Stomach (tissue), 19 donors: ENCODE measurements around the gene RHCG. TPM values are rescaled to one million over a fixed set of nuclear protein-coding genes. Genes with fewer than 3 reads are reported as not detected.

Source experiments
- DNase-seq, 2 donors: peaks; one replicate each; pipeline versions ENCODE4 v3.0.0 to v3.0.0-alpha.2; 2013 to 2019
- H3K27ac ChIP-seq, 5 donors: fragments of 200-600 bp in 4 of 5; sonication (generic) in 4 of 5; one replicate each; pipeline ENCODE4 v1.5.1; 2013 to 2019; ENCODE audit warnings: mild to moderate bottlenecking in 1 of 5, moderate library complexity in 1 of 5
- H3K27me3 ChIP-seq, 3 donors: fragments of 200-600 bp; sonication (generic); one replicate each; pipeline ENCODE4 v1.5.1; 2017 to 2019; ENCODE audit warnings: mixed run types in 1 of 3
- H3K36me3 ChIP-seq, 4 donors: fragments of 200-600 bp; sonication (generic); 1 replicate in 3 of 4; 2 replicates in 1 of 4; pipeline ENCODE4 v1.5.1; 2016 to 2019
- H3K4me1 ChIP-seq, 4 donors: fragments of 200-600 bp; sonication (generic); one replicate each; pipeline ENCODE4 v1.5.1; 2016 to 2019
- H3K4me3 ChIP-seq, 4 donors: fragments of 200-600 bp; sonication (generic) in 3 of 4; one replicate each; pipeline ENCODE4 v1.5.1; 2016 to 2019; ENCODE audit warnings: mild to moderate bottlenecking in 1 of 4
- H3K9me3 ChIP-seq, 4 donors: fragments of 200-600 bp; sonication (generic); one replicate each; pipeline ENCODE4 v1.5.1; 2016 to 2019
- EP300 ChIP-seq: sonication (generic); formaldehyde crosslinking; IDR thresholded peaks from one replicate; pipeline ENCODE4 v1.6.1; 2017; ENCODE audit warnings: antibody characterized with exemption
- POLR2A ChIP-seq, 4 donors: fragments of 450-650 bp; IDR thresholded peaks; one replicate each; pipeline ENCODE4 v1.6.1; 2016; ENCODE audit warnings: antibody characterized with exemption in 4 of 4, control low read depth in 2 of 4, mild to moderate bottlenecking in 1 of 4, moderate library complexity in 1 of 4
- POLR2AphosphoS5 ChIP-seq, 3 donors: sonication (generic); formaldehyde crosslinking; IDR thresholded peaks; one replicate each; pipeline ENCODE4 v1.6.1; 2016; ENCODE audit warnings: antibody characterized with exemption in 3 of 3
- WGBS, 5 donors: extraction: QIAGEN DNeasy Blood & Tissue Kit in 3 of 5; methylation state at CpG; one replicate each; pipeline versions ENCODE4 v1.1.5 to v1.1.7; 2013 to 2018; 5-methylcytosine and 5-hydroxymethylcytosine counted together
- intact Hi-C: fragments of 100-400 bp; cut with DNase I; formaldehyde crosslinking; loops from one replicate; pipeline ENCODE4 v1.15.1; 2023; ENCODE audit warnings: low total_unique reads
- long read RNA-seq, 10 donors: transcript quantifications; one replicate each; lab custom pipeline, GENCODE V29; 2026
- polyA plus RNA-seq, 3 donors: library from polyadenylated mRNA; stranded (reverse); fragments of 200-250 nt; gene quantifications; one replicate each; pipeline ENCODE4 v1.2.3, GENCODE V29; 2013
- total RNA-seq, 5 donors: library from RNA; depleted of rRNA; stranded (reverse); fragments of >200 nt; gene quantifications; one replicate each; pipeline versions ENCODE4 v1.1.0 to v1.2.3, GENCODE V29; 2014 to 2016
- TF ChIP-seq, protein P1 (sequence below), 7 experiments: fragments of 450-650 bp in 4 of 7; fragments of 200-600 bp in 3 of 7; sonication (generic) in 3 of 7; IDR thresholded peaks; one replicate each; pipeline ENCODE4 v1.5.1; 2016 to 2019; ENCODE audit warnings: antibody characterized with exemption in 7 of 7, control low read depth in 2 of 7, mild to moderate bottlenecking in 1 of 7
- donor health status: healthy with polysubstance abuse.
- donor health status: Bipolar disorder and iron deficiency.
- donor health status: healthy.

The RHCG gene
- total RNA-seq (10 to 100 TPM in 1 of 5 donors, 1 to 10 TPM in 1, under 1 TPM in 1, not detected in 2; 0.73 to 15.2 (median 5.7) TPM), polyA plus RNA-seq (1,000 to 10,000 TPM in 1 of 3 donors, 1 to 10 TPM in 1, under 1 TPM in 1; 0.19 to 1,120 (median 3.1) TPM)
- long read RNA-seq, donor 1, result 0 reads
- long read RNA-seq, donor 2, result 0 reads
- long read RNA-seq, donor 3, result 0 reads
- long read RNA-seq, donor 4, result 0 reads
- long read RNA-seq, donor 5, result 0 reads
- long read RNA-seq, donor 6, result 0 reads
- long read RNA-seq, donor 7, result 0 reads
- long read RNA-seq, donor 8, result 0 reads
- long read RNA-seq, donor 9, result 0 reads
- long read RNA-seq, donor 10, result 0 reads

DNA sequence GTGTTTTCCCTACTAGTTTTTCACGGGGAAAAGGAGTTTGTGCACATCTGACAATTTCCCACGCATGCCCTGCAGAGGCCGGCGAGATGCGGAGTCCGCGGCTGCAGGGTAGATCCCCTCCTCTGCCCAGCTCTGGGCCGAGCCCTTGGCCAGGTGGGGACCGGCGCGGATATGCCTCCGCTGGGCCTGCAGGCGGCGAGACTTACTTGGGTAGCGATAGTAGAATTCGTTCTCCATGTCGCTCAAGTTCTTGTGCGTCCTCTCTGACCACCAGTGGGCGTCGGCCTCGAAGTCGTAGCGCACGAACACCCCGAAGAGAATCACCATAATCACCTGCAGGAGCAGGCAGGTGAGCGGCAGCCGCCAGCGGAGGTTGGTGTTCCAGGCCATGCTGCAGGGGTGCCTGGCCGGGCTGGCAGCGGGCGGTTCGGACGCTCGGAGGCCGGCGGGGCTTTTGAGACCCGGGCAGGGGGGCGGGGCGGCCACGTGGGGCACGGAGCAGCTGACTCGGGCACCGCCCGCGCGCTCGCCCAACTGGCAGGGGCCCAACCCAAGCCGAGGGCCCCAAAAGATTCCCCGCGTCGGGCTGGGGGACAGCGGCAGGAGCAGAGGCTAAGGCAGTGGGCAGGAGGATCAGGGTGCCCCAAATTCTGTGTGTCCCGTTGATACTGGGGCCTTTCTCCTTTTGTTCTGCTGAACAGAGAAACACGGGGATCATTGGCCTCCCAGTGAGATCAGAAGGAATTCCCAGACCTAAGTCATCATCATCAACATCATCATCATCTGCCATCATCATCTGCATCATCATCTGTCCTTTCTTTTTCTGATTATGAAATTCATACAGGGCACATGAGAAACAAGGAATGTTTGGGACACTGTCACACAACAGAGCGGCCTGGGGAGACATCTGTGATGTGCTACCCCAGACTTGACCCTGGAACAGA, at the start of gene RHCG:
Gene RHCG, minus strand, starts transcription at position 429 of the 944 bp plus-strand sequence. Its CDS starts 39 bp downstream, at position 390.
- DNase-seq, result peak in 1 of 2 donors; percentile 75
- peaks cover 0 to 10% (median 7%) of the 10 kb centered on the region in 4 donors for H3K4me1 ChIP-seq
- WGBS, 5 donors, result 4 to 14% (median 6%) methylated on average over 18 to 55 of the region's 55 CpGs
- H3K4me3 ChIP-seq, result peak within 1 kb of the TSS; percentile 26 to 43 (median 28)
- TF ChIP-seq EP300, result no peak
- TF ChIP-seq POLR2AphosphoS5 (IDR thresholded peaks at IDR 0.05), result no peak
- no peak for TF ChIP-seq POLR2A (IDR thresholded peaks at IDR 0.05)
- TF ChIP-seq, protein P1, sequence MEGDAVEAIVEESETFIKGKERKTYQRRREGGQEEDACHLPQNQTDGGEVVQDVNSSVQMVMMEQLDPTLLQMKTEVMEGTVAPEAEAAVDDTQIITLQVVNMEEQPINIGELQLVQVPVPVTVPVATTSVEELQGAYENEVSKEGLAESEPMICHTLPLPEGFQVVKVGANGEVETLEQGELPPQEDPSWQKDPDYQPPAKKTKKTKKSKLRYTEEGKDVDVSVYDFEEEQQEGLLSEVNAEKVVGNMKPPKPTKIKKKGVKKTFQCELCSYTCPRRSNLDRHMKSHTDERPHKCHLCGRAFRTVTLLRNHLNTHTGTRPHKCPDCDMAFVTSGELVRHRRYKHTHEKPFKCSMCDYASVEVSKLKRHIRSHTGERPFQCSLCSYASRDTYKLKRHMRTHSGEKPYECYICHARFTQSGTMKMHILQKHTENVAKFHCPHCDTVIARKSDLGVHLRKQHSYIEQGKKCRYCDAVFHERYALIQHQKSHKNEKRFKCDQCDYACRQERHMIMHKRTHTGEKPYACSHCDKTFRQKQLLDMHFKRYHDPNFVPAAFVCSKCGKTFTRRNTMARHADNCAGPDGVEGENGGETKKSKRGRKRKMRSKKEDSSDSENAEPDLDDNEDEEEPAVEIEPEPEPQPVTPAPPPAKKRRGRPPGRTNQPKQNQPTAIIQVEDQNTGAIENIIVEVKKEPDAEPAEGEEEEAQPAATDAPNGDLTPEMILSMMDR (IDR thresholded peaks at IDR 0.05), result no peak
- H3K27me3 ChIP-seq, result peaks cover 5 to 99% (median 63%) of the 10 kb centered on the region in 3 donors
- H3K36me3 ChIP-seq, result no peaks in the 10 kb centered on the region
- peaks cover 0 to 2% (median 0%) of the 10 kb centered on the region in 4 donors for H3K9me3 ChIP-seq
- no peak within 1 kb of the TSS for H3K27ac ChIP-seq
- intact Hi-C loops, result no loop called here

DNA sequence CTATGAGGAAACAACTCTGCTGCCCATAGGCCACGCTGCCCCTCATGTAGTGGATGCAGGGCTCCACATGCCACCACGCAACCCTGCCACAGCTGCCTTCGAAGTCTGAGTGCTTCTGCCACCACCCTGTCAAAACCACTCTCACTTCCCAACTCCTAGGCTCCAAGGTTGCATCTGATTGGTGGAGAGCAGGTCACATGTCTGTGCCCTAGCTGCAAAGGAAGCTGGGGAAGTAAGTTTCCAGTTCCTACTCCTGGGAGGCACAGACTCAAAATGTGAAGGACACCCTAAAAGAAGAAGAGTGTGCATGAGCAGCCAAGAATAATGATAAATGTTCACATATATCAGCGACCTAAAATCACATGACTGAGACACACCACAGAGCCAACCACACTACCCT, 47.0 kb upstream of the RHCG start:
- intact Hi-C loops, result no loop called here
- H3K27ac ChIP-seq, result no peak overlapping the region
- H3K36me3 ChIP-seq, result no peaks in the 10 kb centered on the region
- no peak for TF ChIP-seq POLR2AphosphoS5 (IDR thresholded peaks at IDR 0.05)
- TF ChIP-seq, protein P1 (IDR thresholded peaks at IDR 0.05), result no peak
- no peak for TF ChIP-seq EP300
- TF ChIP-seq POLR2A (IDR thresholded peaks at IDR 0.05), result no peak
- WGBS, 5 donors, result 78 to 87% (median 83%) methylated on average over 4 of the region's 4 CpGs
- no peak overlapping the region for H3K4me3 ChIP-seq
- no peak for DNase-seq
- peaks cover 3 to 8% (median 5%) of the 10 kb centered on the region in 4 donors for H3K9me3 ChIP-seq
- peaks cover 0 to 33% (median 0%) of the 10 kb centered on the region in 3 donors for H3K27me3 ChIP-seq
- H3K4me1 ChIP-seq, result no peaks in the 10 kb centered on the region

DNA sequence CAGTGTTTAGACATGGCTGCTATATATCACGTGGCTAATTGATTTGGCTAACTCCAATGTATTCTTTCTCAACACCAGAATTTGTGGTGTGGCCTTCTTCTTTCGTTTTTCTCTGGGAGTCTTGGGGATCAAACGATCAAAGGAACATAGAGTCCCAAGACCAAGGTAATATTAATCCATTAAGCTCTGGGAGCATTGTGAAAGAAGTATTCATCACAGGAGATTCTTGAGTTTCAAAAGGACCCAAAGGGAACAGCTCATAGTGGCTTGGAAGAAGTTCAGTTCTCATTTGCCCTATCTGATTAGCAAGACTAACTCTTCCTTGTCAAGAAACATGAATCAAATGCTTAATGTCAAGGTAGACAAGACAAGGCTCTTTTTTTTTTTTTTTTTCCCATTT, 46.0 kb upstream of the RHCG start:
- H3K27ac ChIP-seq, result no peak overlapping the region
- intact Hi-C loops, result no loop called here
- 73 to 78% (median 75%) methylated on average over 3 of the region's 3 CpGs for WGBS, 5 donors
- no peak for DNase-seq
- no peaks in the 10 kb centered on the region for H3K4me1 ChIP-seq
- H3K27me3 ChIP-seq, result peaks cover 0 to 33% (median 0%) of the 10 kb centered on the region in 3 donors
- no peak overlapping the region for H3K4me3 ChIP-seq
- TF ChIP-seq, protein P1 (IDR thresholded peaks at IDR 0.05), result no peak
- TF ChIP-seq POLR2A (IDR thresholded peaks at IDR 0.05) (no peak), EP300 (no peak), POLR2AphosphoS5 (IDR thresholded peaks at IDR 0.05) (no peak)
- peaks cover 3 to 12% (median 11%) of the 10 kb centered on the region in 4 donors for H3K9me3 ChIP-seq
- no peaks in the 10 kb centered on the region for H3K36me3 ChIP-seq

DNA sequence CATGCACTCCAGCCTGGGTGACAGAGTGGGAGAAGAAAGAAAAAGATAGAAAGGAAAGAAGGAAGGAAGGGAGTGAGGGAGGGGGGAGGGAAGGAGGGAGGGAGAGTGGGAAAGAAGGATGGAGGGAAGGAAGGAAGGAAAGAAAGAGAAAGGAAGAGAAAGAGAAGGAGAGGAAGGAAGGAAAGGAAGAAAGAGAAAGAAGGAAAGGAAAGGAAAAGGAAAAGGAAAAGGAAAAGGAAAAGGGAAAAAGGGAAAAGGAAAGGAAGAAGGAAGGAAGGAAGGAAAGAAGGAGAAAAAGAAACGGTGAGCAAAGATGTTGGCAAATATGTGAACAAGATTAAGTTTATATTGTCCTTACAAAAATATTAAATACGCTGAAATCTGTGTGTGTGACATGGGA, 42.6 kb upstream of the RHCG start:
- no peak overlapping the region for H3K27ac ChIP-seq
- 68 to 81% (median 73%) methylated on average over 2 of the region's 2 CpGs for WGBS, 5 donors
- peaks cover 0 to 33% (median 0%) of the 10 kb centered on the region in 3 donors for H3K27me3 ChIP-seq
- peaks cover 3 to 20% (median 13%) of the 10 kb centered on the region in 4 donors for H3K9me3 ChIP-seq
- no peaks in the 10 kb centered on the region for H3K36me3 ChIP-seq
- no peaks in the 10 kb centered on the region for H3K4me1 ChIP-seq
- intact Hi-C loops, result no loop called here
- no peak for DNase-seq
- TF ChIP-seq, protein P1 (IDR thresholded peaks at IDR 0.05), result no peak
- TF ChIP-seq EP300, result no peak
- TF ChIP-seq POLR2AphosphoS5 (IDR thresholded peaks at IDR 0.05), result no peak
- TF ChIP-seq POLR2A (IDR thresholded peaks at IDR 0.05), result no peak
- no peak overlapping the region for H3K4me3 ChIP-seq
